Vagina (tissue), 2 donors: ENCODE data around the gene LIG3. TPM values are rescaled to one million over a fixed set of nuclear protein-coding genes. Genes with fewer than 3 reads are reported as not detected.
"Not testable (repeated sequence)": the region's sequence is repeated elsewhere in the genome, so short reads cannot be mapped to it uniquely, and the experiment has no call there.

Experiments used
- DNase-seq, 2 donors: peaks; one replicate each; pipeline ENCODE4 v3.0.0-alpha.2; 2017; ENCODE audit errors: extremely low spot score in 2 of 2
- H3K27ac ChIP-seq: fragments of 200-600 bp; sonication (generic); one replicate; pipeline ENCODE4 v1.5.1; 2019
- H3K27me3 ChIP-seq: fragments of 200-600 bp; sonication (generic); one replicate; pipeline ENCODE4 v1.5.1; 2019
- H3K36me3 ChIP-seq, 2 donors: fragments of 200-600 bp; sonication (generic); one replicate each; pipeline ENCODE4 v1.5.1; 2017 to 2019
- H3K4me1 ChIP-seq: fragments of 200-600 bp; sonication (generic); one replicate; pipeline ENCODE4 v1.5.1; 2019
- H3K4me3 ChIP-seq, 2 donors: fragments of 200-600 bp; sonication (generic); 1 replicate in 1 of 2; 2 replicates in 1 of 2; pipeline ENCODE4 v1.5.1; 2016 to 2019
- H3K9me3 ChIP-seq: fragments of 200-600 bp; sonication (generic); one replicate; pipeline ENCODE4 v1.5.1; 2019
- POLR2A ChIP-seq, 2 donors: fragments of 450-650 bp; IDR thresholded peaks; one replicate each; pipeline ENCODE4 v1.6.1; 2017; ENCODE audit warnings: antibody characterized with exemption in 2 of 2, mild to moderate bottlenecking in 2 of 2, moderate library complexity in 2 of 2
- POLR2AphosphoS5 ChIP-seq, 2 donors: sonication (generic); formaldehyde crosslinking; IDR thresholded peaks; one replicate each; pipeline ENCODE4 v1.9.0; 2017; ENCODE audit warnings: antibody characterized with exemption in 2 of 2, mild to moderate bottlenecking in 2 of 2, low read depth in 1 of 2; ENCODE audit not compliant: insufficient read depth in 1 of 2
- intact Hi-C: fragments of 100-400 bp; cut with DNase I; formaldehyde crosslinking; loops from one replicate; pipeline ENCODE4 v1.15.1; 2023
- total RNA-seq: library from RNA; depleted of rRNA; stranded (reverse); fragments of >200 nt; gene quantifications from one replicate; pipeline ENCODE4 v1.2.3, GENCODE V29; 2016
- TF ChIP-seq, protein P1 (sequence below), 3 experiments: fragments of 450-650 bp in 2 of 3; fragments of 200-600 bp in 1 of 3; sonication (generic) in 1 of 3; IDR thresholded peaks; one replicate each; pipeline ENCODE4 v1.5.1; 2017 to 2019; ENCODE audit warnings: antibody characterized with exemption in 3 of 3, mild to moderate bottlenecking in 2 of 3, moderate library complexity in 2 of 3

Gene LIG3
- total RNA-seq, 1 donor from 2014 or later: 30.0 TPM

DNA sequence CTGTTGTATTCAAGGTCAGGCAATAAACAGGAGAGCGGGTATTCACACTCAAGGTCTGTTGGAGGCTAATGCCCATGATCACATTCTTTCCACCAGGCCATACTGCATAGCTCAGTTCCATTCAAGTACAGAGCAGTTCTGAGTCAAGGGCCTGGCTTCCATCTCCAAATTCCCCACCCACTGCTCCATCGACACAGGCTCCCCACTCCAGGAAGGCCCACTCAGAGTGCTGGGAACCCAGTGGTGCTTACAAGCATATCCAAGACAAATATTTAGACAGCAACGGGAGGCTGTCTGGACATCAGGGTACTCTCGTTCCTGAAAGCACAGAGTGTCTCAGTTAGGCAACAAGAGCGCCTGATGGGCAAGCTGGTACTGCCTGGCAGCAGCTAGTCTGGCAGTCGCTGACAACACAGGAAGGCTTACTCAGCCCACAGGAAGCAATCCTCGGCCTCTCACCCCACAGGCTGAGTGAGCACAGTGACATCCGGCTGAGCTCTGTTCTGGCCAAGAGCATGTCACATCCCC, 42.3 kb downstream of the LIG3 start:
- Histone ChIP-seq H3K9me3 (no peaks in the 10 kb centered on the region), H3K4me1 (peaks cover 37% of the 10 kb centered on the region), H3K27me3 (no peaks in the 10 kb centered on the region), H3K4me3 (no peak overlapping the region), H3K36me3 (peaks cover 0 to 15% of the 10 kb centered on the region in 2 donors), H3K27ac (peak overlapping the region; percentile 64)
- no peak for DNase-seq
- TF ChIP-seq POLR2A (IDR thresholded peaks at IDR 0.05): no peak
- peak; percentile 64 to 66 for TF ChIP-seq POLR2AphosphoS5 (IDR thresholded peaks at IDR 0.05; ENCODE audit: insufficient read depth in 1 of 2, low read depth in 1 of 2)
- intact Hi-C loops: loop anchor here (10.0 kb wide), 1 partner anchor 62 kb away; no protein-coding TSS in a partner anchor

DNA sequence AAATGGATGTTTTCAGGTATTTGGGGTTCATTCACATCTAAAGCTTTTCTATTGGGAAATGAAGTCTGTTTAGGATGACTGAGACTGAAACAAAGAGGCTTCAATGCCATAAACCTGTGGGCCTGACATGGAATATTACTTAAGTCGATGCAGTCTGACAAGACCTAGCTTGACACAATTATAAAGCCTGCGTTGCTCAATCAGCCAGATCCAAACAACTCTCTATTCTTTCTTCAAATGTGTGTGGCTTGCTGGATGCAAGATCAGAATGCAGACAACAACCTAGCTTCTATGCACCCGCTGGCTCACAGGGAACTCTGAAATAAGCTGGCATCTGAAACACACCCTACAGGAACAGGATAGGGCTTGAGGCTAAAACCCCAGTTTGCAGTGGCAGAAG, 43.2 kb downstream of the LIG3 start:
- Histone ChIP-seq H3K36me3 (peaks cover 0 to 15% of the 10 kb centered on the region in 2 donors), H3K9me3 (no peaks in the 10 kb centered on the region), H3K27ac (peak overlapping the region; percentile 64), H3K4me1 (peaks cover 37% of the 10 kb centered on the region), H3K4me3 (no peak overlapping the region), H3K27me3 (no peaks in the 10 kb centered on the region)
- intact Hi-C loops: loop anchor here (10.0 kb wide), 1 partner anchor 61 kb away; no protein-coding TSS in a partner anchor
- TF ChIP-seq, protein P1, sequence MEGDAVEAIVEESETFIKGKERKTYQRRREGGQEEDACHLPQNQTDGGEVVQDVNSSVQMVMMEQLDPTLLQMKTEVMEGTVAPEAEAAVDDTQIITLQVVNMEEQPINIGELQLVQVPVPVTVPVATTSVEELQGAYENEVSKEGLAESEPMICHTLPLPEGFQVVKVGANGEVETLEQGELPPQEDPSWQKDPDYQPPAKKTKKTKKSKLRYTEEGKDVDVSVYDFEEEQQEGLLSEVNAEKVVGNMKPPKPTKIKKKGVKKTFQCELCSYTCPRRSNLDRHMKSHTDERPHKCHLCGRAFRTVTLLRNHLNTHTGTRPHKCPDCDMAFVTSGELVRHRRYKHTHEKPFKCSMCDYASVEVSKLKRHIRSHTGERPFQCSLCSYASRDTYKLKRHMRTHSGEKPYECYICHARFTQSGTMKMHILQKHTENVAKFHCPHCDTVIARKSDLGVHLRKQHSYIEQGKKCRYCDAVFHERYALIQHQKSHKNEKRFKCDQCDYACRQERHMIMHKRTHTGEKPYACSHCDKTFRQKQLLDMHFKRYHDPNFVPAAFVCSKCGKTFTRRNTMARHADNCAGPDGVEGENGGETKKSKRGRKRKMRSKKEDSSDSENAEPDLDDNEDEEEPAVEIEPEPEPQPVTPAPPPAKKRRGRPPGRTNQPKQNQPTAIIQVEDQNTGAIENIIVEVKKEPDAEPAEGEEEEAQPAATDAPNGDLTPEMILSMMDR (IDR thresholded peaks at IDR 0.05): no peak
- TF ChIP-seq POLR2AphosphoS5 (IDR thresholded peaks at IDR 0.05; ENCODE audit: insufficient read depth in 1 of 2, low read depth in 1 of 2) (no peak), POLR2A (IDR thresholded peaks at IDR 0.05) (no peak)
- DNase-seq: no peak

DNA sequence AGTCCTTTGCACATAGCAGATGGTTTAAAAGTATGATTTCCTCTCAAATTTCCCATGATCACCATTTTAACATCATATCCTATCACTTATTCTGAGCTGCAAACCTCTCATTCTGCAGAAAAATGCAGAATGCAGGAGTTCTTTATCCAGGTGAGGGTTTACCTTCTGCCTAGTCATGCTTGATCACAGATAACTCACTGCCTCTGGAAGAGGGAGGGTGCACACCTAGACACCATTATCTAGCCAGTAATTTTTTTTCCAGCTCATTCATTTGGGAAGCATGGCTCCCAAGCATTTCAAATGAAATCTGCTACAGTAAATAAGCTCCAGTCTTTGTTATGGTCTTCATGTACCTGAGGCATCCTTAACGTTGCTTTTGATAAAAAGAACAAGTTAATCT, 45.2 kb downstream of the LIG3 start:
- H3K27ac ChIP-seq: no peak overlapping the region

DNA sequence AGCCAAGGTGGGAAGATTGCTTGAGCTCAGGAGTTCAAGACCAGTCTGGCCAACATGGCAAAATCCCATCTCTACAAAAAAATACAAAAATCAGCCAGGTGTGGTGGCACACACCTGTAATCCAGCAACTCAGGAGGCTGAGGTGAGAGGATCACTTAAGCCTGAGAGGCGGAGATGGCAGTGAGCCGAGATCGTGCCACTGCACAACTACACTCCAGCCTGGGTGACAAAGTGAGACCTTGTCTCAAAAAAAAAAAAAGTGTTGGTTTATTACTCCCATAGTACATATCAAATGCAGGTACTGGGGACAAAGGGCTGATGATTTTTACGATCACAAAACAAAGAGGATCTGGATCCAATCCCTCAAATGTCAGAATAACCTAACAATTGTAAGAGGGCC, 47.8 kb downstream of the LIG3 start:
- not testable (repeated sequence) for H3K4me3 ChIP-seq, H3K36me3 ChIP-seq, H3K4me1 ChIP-seq, H3K27me3 ChIP-seq, H3K9me3 ChIP-seq, DNase-seq
- peak overlapping the region; percentile 4 for H3K27ac ChIP-seq
- intact Hi-C loops: loop anchor here (10.0 kb wide), 1 partner anchor 57 kb away; no protein-coding TSS in a partner anchor

More for the DNA sequence above, 45.2 kb downstream of the LIG3 start:
- Histone ChIP-seq H3K27me3 (no peaks in the 10 kb centered on the region), H3K36me3 (peaks cover 0 to 5% of the 10 kb centered on the region in 2 donors), H3K4me1 (peaks cover 27% of the 10 kb centered on the region), H3K4me3 (no peak overlapping the region), H3K9me3 (no peaks in the 10 kb centered on the region)
- intact Hi-C loops: loop anchor here (10.0 kb wide), 1 partner anchor 59 kb away; no protein-coding TSS in a partner anchor
- DNase-seq: no peak
- TF ChIP-seq POLR2AphosphoS5 (IDR thresholded peaks at IDR 0.05; ENCODE audit: insufficient read depth in 1 of 2, low read depth in 1 of 2): no peak
- TF ChIP-seq, protein P1 (IDR thresholded peaks at IDR 0.05): no peak
- TF ChIP-seq POLR2A (IDR thresholded peaks at IDR 0.05): no peak

DNA sequence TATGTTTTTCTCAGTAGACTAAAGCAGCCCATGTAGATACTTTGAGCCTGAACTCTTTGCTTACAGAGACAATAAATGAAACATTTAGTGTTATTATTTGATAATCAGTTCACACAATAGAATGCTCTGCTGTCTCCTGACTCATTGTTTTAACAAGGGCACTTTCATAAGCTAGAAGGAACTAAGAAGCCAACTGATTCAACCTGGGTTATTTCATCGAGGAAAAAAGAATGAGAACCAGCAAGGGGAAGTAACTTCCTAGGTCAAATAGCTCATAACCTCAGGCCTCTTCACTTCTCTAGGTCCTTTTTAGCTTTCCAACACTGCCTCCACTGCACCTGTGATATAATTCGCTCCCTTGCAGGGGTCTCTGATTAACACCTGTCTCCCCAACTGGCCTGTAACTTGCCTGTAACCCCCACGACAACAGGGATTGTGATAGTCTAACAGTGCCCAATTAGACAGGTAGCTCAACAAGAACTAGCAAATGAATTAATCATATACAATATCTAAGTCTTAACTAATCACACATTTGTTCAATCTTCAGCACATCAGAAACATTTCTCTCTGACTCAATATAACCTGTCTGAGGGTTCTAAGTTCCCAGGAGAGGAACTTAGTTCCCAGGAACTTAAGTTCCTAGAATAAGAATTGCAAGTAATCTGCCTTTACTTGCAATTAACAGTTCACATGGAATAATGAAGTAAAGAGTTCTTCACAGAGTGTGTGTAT, 48.4 kb downstream of the LIG3 start:
- Histone ChIP-seq H3K4me3 (no peak overlapping the region), H3K27ac (peak overlapping the region; percentile 4), H3K9me3 (no peaks in the 10 kb centered on the region), H3K27me3 (no peaks in the 10 kb centered on the region), H3K36me3 (peaks cover 0 to 5% of the 10 kb centered on the region in 2 donors), H3K4me1 (peaks cover 4% of the 10 kb centered on the region)
- intact Hi-C loops: loop anchor here (10.0 kb wide), 1 partner anchor 56 kb away; no protein-coding TSS in a partner anchor
- peak in 1 of 2 donors; percentile 32 for TF ChIP-seq POLR2AphosphoS5 (IDR thresholded peaks at IDR 0.05; ENCODE audit: insufficient read depth in 1 of 2, low read depth in 1 of 2)
- TF ChIP-seq POLR2A (IDR thresholded peaks at IDR 0.05): no peak
- TF ChIP-seq, protein P1 (IDR thresholded peaks at IDR 0.05): no peak
- DNase-seq: no peak

DNA sequence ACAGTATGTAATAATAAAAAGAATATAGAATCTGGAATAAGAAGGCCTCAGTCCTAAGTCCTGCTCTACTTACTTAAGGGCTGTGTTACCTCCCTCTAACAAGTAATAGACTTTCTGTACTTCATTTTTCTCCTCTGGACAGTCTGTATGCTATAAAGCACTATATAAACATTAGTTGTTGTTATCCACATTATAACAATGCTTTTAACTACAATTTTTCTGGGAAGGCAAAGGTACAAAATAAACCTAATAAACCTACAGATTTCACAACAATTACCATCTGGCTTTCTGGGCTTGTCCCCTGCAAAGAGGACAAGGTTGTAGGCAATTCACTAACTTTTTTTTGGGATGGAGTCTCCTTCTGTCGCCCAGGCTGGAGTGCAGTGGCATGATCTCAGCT, 50.5 kb downstream of the LIG3 start:
- TF ChIP-seq, protein P1 (IDR thresholded peaks at IDR 0.05): no peak
- TF ChIP-seq POLR2A (IDR thresholded peaks at IDR 0.05) (no peak), POLR2AphosphoS5 (IDR thresholded peaks at IDR 0.05; ENCODE audit: insufficient read depth in 1 of 2, low read depth in 1 of 2) (no peak)
- H3K27me3 ChIP-seq: no peaks in the 10 kb centered on the region
- H3K36me3 ChIP-seq: no peaks in the 10 kb centered on the region
- intact Hi-C loops: no loop called here
- no peak for DNase-seq
- H3K4me3 ChIP-seq: no peak overlapping the region
- no peaks in the 10 kb centered on the region for H3K4me1 ChIP-seq
- H3K27ac ChIP-seq: no peak overlapping the region
- no peaks in the 10 kb centered on the region for H3K9me3 ChIP-seq
